IMR-90 (cell line): ENCODE data around the gene GSG1L. TPM values are rescaled to one million over a fixed set of nuclear protein-coding genes. Genes with fewer than 3 reads are reported as not detected.

Source experiments
- ATAC-seq: fragments of 200-7000 bp; cut with Tn5 transposase; 2 replicates; pipeline ENCODE4 v1.9.1; 2020; ENCODE audit warnings: low read depth, mild to moderate bottlenecking, moderate library complexity
- BruUV-seq: library from RNA; stranded (reverse); fragments of 400-500 nt; replicated peaks from 2 replicates; lab custom pipeline; 2021; lab: Mats Ljungman, UMichigan
- CTCF ChIA-PET: fragments of 300-600 bp; formaldehyde crosslinking; extraction: SDS; loops from one replicate; lab custom pipeline; 2021; ENCODE audit warnings: antibody characterized with exemption; lab: Yijun Ruan, JAX
- POLR2A ChIA-PET: fragments of 300-600 bp; sonication (Branson Sonifier 250); formaldehyde crosslinking; loops from one replicate; lab custom pipeline; 2022; ENCODE audit warnings: antibody characterized with exemption; ENCODE audit not compliant: unreplicated experiment; lab: Charles Lee
- DNase-seq: peaks from one replicate; pipeline ENCODE4 v3.0.0; 2013
- H2AFZ ChIP-seq: replicated peaks from 2 replicates; pipeline ENCODE3; 2013; ENCODE audit warnings: low read length, mild to moderate bottlenecking; ENCODE audit not compliant: poor library complexity
- H2AK5ac ChIP-seq: 2 replicates; pipeline ENCODE4 v1.6.1; 2013; ENCODE audit warnings: low read depth, low read length, inconsistent platforms
- H2AK9ac ChIP-seq: replicated peaks from 2 replicates; pipeline ENCODE3; 2013; ENCODE audit warnings: mild to moderate bottlenecking, low read depth, low read length, moderate library complexity; ENCODE audit not compliant: poor library complexity
- H2BK120ac ChIP-seq: 2 replicates; pipeline ENCODE4 v1.6.1; 2013; ENCODE audit warnings: low read depth, low read length, inconsistent platforms
- H2BK15ac ChIP-seq: 3 replicates; pipeline ENCODE4 v1.6.1; 2013; ENCODE audit warnings: low read depth, low read length, inconsistent platforms
- H2BK20ac ChIP-seq: 2 replicates; pipeline ENCODE4 v1.6.1; 2013; ENCODE audit warnings: low read depth, mild to moderate bottlenecking, inconsistent platforms, low read length, moderate library complexity
- H2BK5ac ChIP-seq: 2 replicates; pipeline ENCODE4 v1.6.1; 2013; ENCODE audit warnings: mild to moderate bottlenecking, low read depth, low read length, inconsistent platforms; ENCODE audit not compliant: poor library complexity, severe bottlenecking
- H3K14ac ChIP-seq: replicated peaks from 2 replicates; pipeline ENCODE4 v1.6.1; 2013; ENCODE audit warnings: low read depth, low read length, inconsistent platforms
- H3K18ac ChIP-seq: 2 replicates; pipeline ENCODE4 v1.6.1; 2013; ENCODE audit warnings: low read depth, low read length, control low read depth
- H3K23ac ChIP-seq: 2 replicates; pipeline ENCODE4 v1.6.1; 2013; ENCODE audit warnings: low read depth, low read length, inconsistent platforms
- H3K27ac ChIP-seq: 2 replicates; pipeline ENCODE4 v1.5.1; 2013; ENCODE audit warnings: mild to moderate bottlenecking, control low read depth, low read length; ENCODE audit not compliant: insufficient read depth
- H3K27me3 ChIP-seq: 2 replicates; pipeline ENCODE4 v1.6.1; 2013; ENCODE audit warnings: low read length; ENCODE audit not compliant: control insufficient read depth, insufficient read depth
- H3K36me3 ChIP-seq: 2 replicates; pipeline ENCODE4 v1.6.1; 2013; ENCODE audit warnings: low read length, mixed read lengths; ENCODE audit not compliant: control insufficient read depth, insufficient read depth
- H3K4ac ChIP-seq: 2 replicates; pipeline ENCODE4 v1.6.1; 2013; ENCODE audit warnings: low read depth, low read length, inconsistent platforms
- H3K4me1 ChIP-seq: 2 replicates; pipeline ENCODE4 v1.6.1; 2013; ENCODE audit warnings: low read length, mixed read lengths; ENCODE audit not compliant: control insufficient read depth, insufficient read depth
- H3K4me2 ChIP-seq: 2 replicates; pipeline ENCODE4 v1.6.1; 2013; ENCODE audit warnings: low read depth, mild to moderate bottlenecking, control low read depth, low read length, moderate library complexity
- H3K4me3 ChIP-seq: 2 replicates; pipeline ENCODE4 v1.5.1; 2013; ENCODE audit warnings: low read depth, mild to moderate bottlenecking, control low read depth, low read length, moderate library complexity; ENCODE audit not compliant: insufficient read depth
- H3K56ac ChIP-seq: 2 replicates; pipeline ENCODE4 v1.6.1; 2013; ENCODE audit warnings: low read length, inconsistent platforms; ENCODE audit not compliant: insufficient read depth; ENCODE audit errors: extremely low read depth
- H3K79me1 ChIP-seq, 2 experiments: 2 replicates each; pipeline ENCODE4 v1.6.1; 2013; ENCODE audit warnings: low read length in 2 of 2, inconsistent platforms in 1 of 2, low read depth in 1 of 2
- H3K9ac ChIP-seq: 2 replicates; pipeline ENCODE4 v1.6.1; 2013; ENCODE audit warnings: low read depth, low read length, control low read depth
- H3K9me1 ChIP-seq: 2 replicates; pipeline ENCODE4 v1.6.1; 2013; ENCODE audit warnings: low read length, inconsistent platforms; ENCODE audit not compliant: insufficient read depth
- H3K9me3 ChIP-seq: 2 replicates; pipeline ENCODE4 v1.6.1; 2013; ENCODE audit warnings: low read length; ENCODE audit not compliant: control insufficient read depth, insufficient read depth
- H4K20me1 ChIP-seq: 2 replicates; pipeline ENCODE4 v1.6.1; 2013; ENCODE audit warnings: low read length, inconsistent platforms; ENCODE audit not compliant: insufficient read depth
- H4K5ac ChIP-seq: 2 replicates; pipeline ENCODE4 v1.6.1; 2013; ENCODE audit warnings: mild to moderate bottlenecking, low read depth, low read length, control low read depth
- H4K8ac ChIP-seq, 2 experiments: 2 replicates each; pipeline ENCODE4 v1.6.1; 2013; ENCODE audit warnings: low read depth in 2 of 2, low read length in 2 of 2, control low read depth in 1 of 2, inconsistent platforms in 1 of 2
- H4K91ac ChIP-seq: 2 replicates; pipeline ENCODE4 v1.6.1; 2013; ENCODE audit warnings: low read depth, low read length, inconsistent platforms; ENCODE audit not compliant: insufficient read depth
- FOS ChIP-seq: fragments of 150-350 bp; IDR thresholded peaks from 2 replicates; pipeline ENCODE4 v1.6.1; 2016; ENCODE audit warnings: low read depth, low read length
- NFE2L2 ChIP-seq: fragments of 150-350 bp; IDR thresholded peaks from 2 replicates; pipeline ENCODE4 v1.6.1; 2016; ENCODE audit warnings: low read depth, mild to moderate bottlenecking, low read length
- WGBS, 2 experiments: methylation state at CpG; one replicate each; pipeline versions ENCODE4 v1.1.5 to v1.1.7; 2013; ENCODE audit warnings: missing lambda C conversion rate in 2 of 2; ENCODE audit not compliant: insufficient read length in 1 of 2; ENCODE audit errors: extremely low coverage in 2 of 2; 5-methylcytosine and 5-hydroxymethylcytosine counted together
- dilution Hi-C: fragments of 300-500 bp; cut with HindIII; formaldehyde crosslinking; loops from one replicate; pipeline ENCODE4 v1.14.3; 2018; ENCODE audit warnings: low sequenced_read_pairs; ENCODE audit not compliant: unreplicated experiment
- in situ Hi-C: fragments of 300-500 bp; cut with MboI; formaldehyde crosslinking; loops from 3 replicates; pipeline ENCODE4 v1.14.3; 2019; ENCODE audit warnings: low sequenced_read_pairs, inconsistent platforms, mixed read lengths
- intact Hi-C: fragments of 100-400 bp; cut with micrococcal nuclease; formaldehyde crosslinking; loops from 2 replicates; pipeline ENCODE4 v1.10.0; 2022
- polyA plus RNA-seq, 3 experiments: library from polyadenylated mRNA; depleted of rRNA; stranded (reverse); fragments of >200 nt; gene quantifications; 2 replicates each; pipeline ENCODE4 v1.2.3, GENCODE V29; 2012; ENCODE audit warnings: low replicate concordance in 1 of 3
- total RNA-seq: library from RNA; depleted of rRNA; stranded (reverse); fragments of >200 nt; gene quantifications from 2 replicates; pipeline ENCODE4 v1.2.3, GENCODE V29; 2012

The GSG1L gene
- total and polyA plus RNA-seq, 2 of the 4 experiments (the other 2 are of a cell fraction): not detected

DNA sequence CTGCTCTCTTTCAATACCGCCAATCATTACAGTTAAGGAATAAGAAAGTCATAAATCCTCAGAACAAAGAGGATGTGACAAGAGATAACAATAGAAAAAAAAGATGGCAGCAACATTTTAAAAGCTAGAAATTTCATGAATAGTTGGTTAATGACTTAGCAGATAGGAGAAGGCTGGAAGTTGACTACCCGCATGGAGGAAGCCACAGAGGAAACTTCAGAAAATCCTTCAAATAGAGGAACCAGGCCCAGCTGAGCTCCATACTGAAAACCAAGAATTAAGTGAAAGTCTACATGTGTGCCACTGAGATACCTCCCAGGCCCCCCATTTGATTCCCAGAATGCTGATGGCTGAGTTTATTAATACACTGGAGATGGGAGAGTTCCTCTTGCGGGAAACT is 109.3 kb downstream of the GSG1L start:
- H3K23ac ChIP-seq: no peak overlapping the region
- no peak overlapping the region for H3K4ac ChIP-seq
- no peak overlapping the region for H3K4me3 ChIP-seq
- H3K4me2 ChIP-seq: no peak overlapping the region
- TF ChIP-seq FOS (no peak), NFE2L2 (no peak)
- H3K9me1 ChIP-seq: no peaks in the 10 kb centered on the region
- CTCF ChIA-PET: no interaction called here
- no peaks in the 10 kb centered on the region for H3K36me3 ChIP-seq
- no peaks in the 10 kb centered on the region for H3K4me1 ChIP-seq
- H2AK5ac ChIP-seq: no peak overlapping the region
- H2BK120ac ChIP-seq: no peak overlapping the region
- no peaks in the 10 kb centered on the region for H4K20me1 ChIP-seq
- H2AFZ ChIP-seq: no peak overlapping the region
- H2BK5ac ChIP-seq: no peak overlapping the region
- no peak overlapping the region for H4K8ac ChIP-seq
- no TSS peak for BruUV-seq
- H2BK20ac ChIP-seq: no peak overlapping the region
- peaks cover 7% of the 10 kb centered on the region for H3K27me3 ChIP-seq
- no peaks in the 10 kb centered on the region; the same call in 1 of the 2 replicates for H3K9me3 ChIP-seq
- POLR2A ChIA-PET: no interaction called here
- H2BK15ac ChIP-seq: no peak overlapping the region
- no peak overlapping the region for H2AK9ac ChIP-seq
- DNase-seq (no peak), ATAC-seq (no peak)
- H4K91ac ChIP-seq: no peak overlapping the region
- no peak overlapping the region for H3K14ac ChIP-seq
- no peak overlapping the region for H4K5ac ChIP-seq
- no peaks in the 10 kb centered on the region for H3K79me1 ChIP-seq
- no peak overlapping the region for H3K56ac ChIP-seq
- H3K18ac ChIP-seq: no peak overlapping the region
- dilution Hi-C loops (no loop called here), intact Hi-C loops (no loop called here), in situ Hi-C loops (no loop called here)
- no peak overlapping the region for H3K27ac ChIP-seq
- H3K9ac ChIP-seq: no peak overlapping the region
- WGBS, 2 experiments: no CpG with 5 or more reads among the region's 3 CpGs
